HCT116 (cell line): ENCODE measurements around the gene NHLRC3. TPM values are rescaled to one million over a fixed set of nuclear protein-coding genes. Genes with fewer than 3 reads are reported as not detected.
A peak's percentile ranks its signal among the peaks of the same experiment; 100 is the strongest.

Experiments
- ATAC-seq: fragments of 200-7000 bp; cut with Tn5 transposase; 2 replicates; pipeline ENCODE4 v1.9.1; 2020; ENCODE audit warnings: mild to moderate bottlenecking, moderate library complexity
- BruUV-seq: library from RNA; stranded (reverse); fragments of 400-500 nt; replicated peaks from 2 replicates; lab custom pipeline; 2021; lab: Mats Ljungman, UMichigan
- CTCF ChIA-PET: fragments of 300-600 bp; sonication (Branson Sonifier 250); formaldehyde crosslinking; loops from one replicate; lab custom pipeline; 2021; ENCODE audit warnings: antibody characterized with exemption; lab: Charles Lee
- POLR2A ChIA-PET: fragments of 300-600, 350-600 bp; sonication (Branson Sonifier 250); formaldehyde crosslinking; loops from one replicate; lab custom pipeline; 2021; ENCODE audit warnings: antibody characterized with exemption; lab: Charles Lee
- RAD21 ChIA-PET, 2 experiments: fragments of 300-600 bp; sonication (Branson Sonifier 250); formaldehyde crosslinking; loops; one replicate each; lab custom pipeline; 2023; ENCODE audit warnings: low total read pairs in 2 of 2; ENCODE audit not compliant: uncharacterized antibody in 2 of 2, unreplicated experiment in 2 of 2, low non-redundant PET in 1 of 2; lab: Charles Lee
- DNase-seq: peaks from one replicate; pipeline ENCODE4 v3.0.0-alpha.2; 2010; ENCODE audit warnings: low read depth, low spot score
- H2AFZ ChIP-seq: fragments of 200-600 bp; shearing (Covaris generic), sonication (generic); 2 replicates; pipeline ENCODE4 v1.6.1; 2017; ENCODE audit warnings: low read depth, mixed run types, mixed read lengths, antibody characterized with exemption, low read length; ENCODE audit not compliant: poor library complexity, severe bottlenecking
- H3K27ac ChIP-seq: 2 replicates; pipeline ENCODE4 v1.5.1; 2012; ENCODE audit warnings: low read depth, low read length
- H3K27me3 ChIP-seq: fragments of 200-600 bp; sonication (generic); 2 replicates; pipeline ENCODE4 v1.6.1; 2016; ENCODE audit warnings: mixed run types, low read length, mixed read lengths; ENCODE audit not compliant: insufficient read depth
- H3K36me3 ChIP-seq, 2 experiments: fragments of 200-500 bp in 1 of 2; fragments of 200-600 bp in 1 of 2; sonication (Bioruptor generic) in 1 of 2; sonication (generic) in 1 of 2; 2 replicates each; pipeline versions ENCODE4 v1.5.1 to v1.6.1; 2014 to 2016; ENCODE audit warnings: low read length in 2 of 2, inconsistent platforms in 1 of 2, mixed read lengths in 1 of 2, mixed run types in 1 of 2; ENCODE audit not compliant: insufficient read depth in 2 of 2, control insufficient read depth in 1 of 2
- H3K4me1 ChIP-seq, 2 experiments: fragments of 200-600 bp in 1 of 2; sonication (generic) in 1 of 2; 2 replicates each; pipeline versions ENCODE4 v1.5.1 to v1.6.1; 2012 to 2017; ENCODE audit warnings: low read length in 2 of 2, inconsistent platforms in 1 of 2, mild to moderate bottlenecking in 1 of 2, mixed read lengths in 1 of 2, mixed run types in 1 of 2, moderate library complexity in 1 of 2; ENCODE audit not compliant: insufficient read depth in 2 of 2, control insufficient read depth in 1 of 2
- H3K4me2 ChIP-seq: fragments of 200-600 bp; sonication (generic); 2 replicates; pipeline ENCODE4 v1.6.1; 2017; ENCODE audit warnings: mixed run types, low read length, mixed read lengths
- H3K4me3 ChIP-seq, 2 experiments: fragments of 200-600 bp in 1 of 2; sonication (generic) in 1 of 2; replicated peaks in 1 of 2; 2 replicates each; pipeline ENCODE4 v1.5.1; 2011 to 2016; ENCODE audit warnings: low read length in 2 of 2, control low read depth in 1 of 2, low read depth in 1 of 2, mild to moderate bottlenecking in 1 of 2, mixed read lengths in 1 of 2, mixed run types in 1 of 2
- H3K79me2 ChIP-seq: fragments of 200-600 bp; sonication (generic); 2 replicates; pipeline ENCODE4 v1.6.1; 2017; ENCODE audit warnings: mild to moderate bottlenecking, mixed run types, low read length, moderate library complexity, mixed read lengths; ENCODE audit not compliant: insufficient read depth
- H3K9ac ChIP-seq: fragments of 200-600 bp; sonication (generic); 2 replicates; pipeline ENCODE4 v1.6.1; 2016; ENCODE audit warnings: low read length, mixed read lengths
- H3K9me2 ChIP-seq: fragments of 200-600 bp; sonication (generic), shearing (Covaris generic); 2 replicates; pipeline ENCODE4 v1.6.1; 2017; ENCODE audit warnings: mixed run types, mild to moderate bottlenecking, moderate library complexity; ENCODE audit not compliant: insufficient read depth
- H3K9me3 ChIP-seq, 2 experiments: fragments of 200-500 bp in 1 of 2; fragments of 200-600 bp in 1 of 2; sonication (Bioruptor generic) in 1 of 2; sonication (generic) in 1 of 2; 2 replicates each; pipeline ENCODE4 v1.6.1; 2014 to 2017; ENCODE audit warnings: low read length in 2 of 2, mixed read lengths in 2 of 2, inconsistent platforms in 1 of 2, low read depth in 1 of 2, mild to moderate bottlenecking in 1 of 2, mixed run types in 1 of 2, moderate library complexity in 1 of 2; ENCODE audit not compliant: control insufficient read depth in 1 of 2, insufficient read depth in 1 of 2
- H4K20me1 ChIP-seq: fragments of 200-600 bp; sonication (generic), shearing (Covaris generic); 2 replicates; pipeline ENCODE4 v1.6.1; 2017; ENCODE audit warnings: mixed run types, mild to moderate bottlenecking, moderate library complexity; ENCODE audit not compliant: insufficient read depth
- EGR1 ChIP-seq: IDR thresholded peaks from 2 replicates; pipeline ENCODE4 v1.6.1; 2012; ENCODE audit warnings: low read depth
- ELF1 ChIP-seq: IDR thresholded peaks from 2 replicates; pipeline ENCODE4 v1.6.1; 2012; ENCODE audit warnings: low read depth, borderline replicate concordance
- RAD21 ChIP-seq: IDR thresholded peaks from 2 replicates; pipeline ENCODE4 v1.6.1; 2012; ENCODE audit warnings: low read depth, mild to moderate bottlenecking
- SRF ChIP-seq: IDR thresholded peaks from 2 replicates; pipeline ENCODE4 v1.6.1; 2012; ENCODE audit warnings: low read depth
- intact Hi-C: fragments of 100-400 bp; cut with micrococcal nuclease; formaldehyde crosslinking; loops from 2 replicates; pipeline ENCODE4 v1.10.0; 2022
- total RNA-seq: library from RNA; stranded (reverse); gene quantifications from one replicate; pipeline ENCODE4 v1.2.1, GENCODE V29; 2021; ENCODE audit not compliant: unreplicated experiment
- TF ChIP-seq, protein P1 (sequence below), 3 experiments: fragments of 200-600 bp in 1 of 3; sonication (generic) in 1 of 3; IDR thresholded peaks in 2 of 3; conservative IDR thresholded peaks in 1 of 3; 2 replicates each; pipeline ENCODE4 v1.5.1; 2012 to 2017; ENCODE audit warnings: low read depth in 2 of 3, low read length in 2 of 3, antibody characterized with exemption in 1 of 3, borderline replicate concordance in 1 of 3, control low read depth in 1 of 3, mild to moderate bottlenecking in 1 of 3, mixed read lengths in 1 of 3, mixed run types in 1 of 3, moderate library complexity in 1 of 3; ENCODE audit not compliant: insufficient read depth in 1 of 3
- TF ChIP-seq, protein P2 (sequence below): IDR thresholded peaks from 2 replicates; pipeline ENCODE4 v1.6.1; 2011; ENCODE audit warnings: mild to moderate bottlenecking, low read length, moderate library complexity; ENCODE audit not compliant: insufficient replicate concordance; ENCODE audit errors: extremely low read depth

NHLRC3 gene
- total RNA-seq, 1 experiment from 2014 or later: 7.2 TPM

DNA sequence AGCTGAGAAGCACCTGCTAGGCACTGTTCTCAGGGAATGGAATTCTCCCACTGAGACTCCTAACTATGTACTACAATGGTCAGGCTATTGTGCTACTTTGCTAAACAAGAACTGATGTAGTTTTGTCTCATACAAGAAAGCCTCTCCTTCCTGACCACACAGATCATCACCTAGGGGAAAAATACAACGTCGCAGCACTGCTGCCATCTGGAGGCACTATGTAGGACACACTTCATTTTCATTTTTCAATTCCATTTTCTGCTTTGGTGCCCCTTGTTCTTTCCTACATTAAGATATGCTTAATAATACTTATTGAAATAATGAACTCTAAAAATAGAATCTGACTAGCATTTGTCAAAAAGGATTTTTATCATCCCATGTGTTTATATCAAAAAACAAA lies 21.5 kb upstream of the NHLRC3 start:
- Histone ChIP-seq H3K27me3 (no peaks in the 10 kb centered on the region), H3K79me2 (no peaks in the 10 kb centered on the region), H3K9me2 (no peaks in the 10 kb centered on the region), H2AFZ (no peak overlapping the region), H3K4me2 (no peak overlapping the region), H3K4me1 (no peaks in the 10 kb centered on the region), H3K4me3 (no peak overlapping the region), H3K9ac (no peak overlapping the region), H3K9me3 (no peaks in the 10 kb centered on the region), H4K20me1 (no peaks in the 10 kb centered on the region), H3K36me3 (peaks cover 7 to 42% of the 10 kb centered on the region in 2 experiments; a peak in 3 of 4 replicates), H3K27ac (no peak overlapping the region)
- intact Hi-C loops: loop anchor here (5.0 kb wide), 1 partner anchor 144 kb away; no protein-coding TSS in a partner anchor
- ATAC-seq: peak; percentile 73
- no TSS peak for BruUV-seq
- RAD21 ChIA-PET: no interaction called here
- TF ChIP-seq, protein P1, sequence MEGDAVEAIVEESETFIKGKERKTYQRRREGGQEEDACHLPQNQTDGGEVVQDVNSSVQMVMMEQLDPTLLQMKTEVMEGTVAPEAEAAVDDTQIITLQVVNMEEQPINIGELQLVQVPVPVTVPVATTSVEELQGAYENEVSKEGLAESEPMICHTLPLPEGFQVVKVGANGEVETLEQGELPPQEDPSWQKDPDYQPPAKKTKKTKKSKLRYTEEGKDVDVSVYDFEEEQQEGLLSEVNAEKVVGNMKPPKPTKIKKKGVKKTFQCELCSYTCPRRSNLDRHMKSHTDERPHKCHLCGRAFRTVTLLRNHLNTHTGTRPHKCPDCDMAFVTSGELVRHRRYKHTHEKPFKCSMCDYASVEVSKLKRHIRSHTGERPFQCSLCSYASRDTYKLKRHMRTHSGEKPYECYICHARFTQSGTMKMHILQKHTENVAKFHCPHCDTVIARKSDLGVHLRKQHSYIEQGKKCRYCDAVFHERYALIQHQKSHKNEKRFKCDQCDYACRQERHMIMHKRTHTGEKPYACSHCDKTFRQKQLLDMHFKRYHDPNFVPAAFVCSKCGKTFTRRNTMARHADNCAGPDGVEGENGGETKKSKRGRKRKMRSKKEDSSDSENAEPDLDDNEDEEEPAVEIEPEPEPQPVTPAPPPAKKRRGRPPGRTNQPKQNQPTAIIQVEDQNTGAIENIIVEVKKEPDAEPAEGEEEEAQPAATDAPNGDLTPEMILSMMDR (IDR thresholded peaks at IDR 0.05 in 2 of 3, conservative IDR thresholded peaks at IDR 0.05 in 1 of 3; ENCODE audit: borderline replicate concordance in 1 of 3, insufficient read depth in 1 of 3, low read depth in 2 of 3, low read length in 2 of 3): peak in 2 of 3 experiments; percentile 58 to 70; a peak in 4 of 6 replicates
- TF ChIP-seq SRF: no peak
- TF ChIP-seq ELF1: no peak
- TF ChIP-seq RAD21: peak; percentile 38
- no peak for TF ChIP-seq EGR1
- TF ChIP-seq, protein P2, sequence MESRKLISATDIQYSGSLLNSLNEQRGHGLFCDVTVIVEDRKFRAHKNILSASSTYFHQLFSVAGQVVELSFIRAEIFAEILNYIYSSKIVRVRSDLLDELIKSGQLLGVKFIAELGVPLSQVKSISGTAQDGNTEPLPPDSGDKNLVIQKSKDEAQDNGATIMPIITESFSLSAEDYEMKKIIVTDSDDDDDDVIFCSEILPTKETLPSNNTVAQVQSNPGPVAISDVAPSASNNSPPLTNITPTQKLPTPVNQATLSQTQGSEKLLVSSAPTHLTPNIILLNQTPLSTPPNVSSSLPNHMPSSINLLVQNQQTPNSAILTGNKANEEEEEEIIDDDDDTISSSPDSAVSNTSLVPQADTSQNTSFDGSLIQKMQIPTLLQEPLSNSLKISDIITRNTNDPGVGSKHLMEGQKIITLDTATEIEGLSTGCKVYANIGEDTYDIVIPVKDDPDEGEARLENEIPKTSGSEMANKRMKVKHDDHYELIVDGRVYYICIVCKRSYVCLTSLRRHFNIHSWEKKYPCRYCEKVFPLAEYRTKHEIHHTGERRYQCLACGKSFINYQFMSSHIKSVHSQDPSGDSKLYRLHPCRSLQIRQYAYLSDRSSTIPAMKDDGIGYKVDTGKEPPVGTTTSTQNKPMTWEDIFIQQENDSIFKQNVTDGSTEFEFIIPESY: no peak
- DNase-seq: peak; percentile 16
- POLR2A ChIA-PET: no interaction called here
- CTCF ChIA-PET: interaction anchor here (0.6 to 1.6 kb wide), 2 partner anchors 13 to 152 kb away, joined by 3 read pairs; no protein-coding TSS in a partner anchor
